Measurements from ENCODE around the gene SLC26A4. TPM values are rescaled to one million over a fixed set of nuclear protein-coding genes. Genes with fewer than 3 reads are reported as not detected.

The SLC26A4 gene
- total RNA-seq, 2 donors from 2014 or later: 0.42 TPM; not detected in 1

DNA sequence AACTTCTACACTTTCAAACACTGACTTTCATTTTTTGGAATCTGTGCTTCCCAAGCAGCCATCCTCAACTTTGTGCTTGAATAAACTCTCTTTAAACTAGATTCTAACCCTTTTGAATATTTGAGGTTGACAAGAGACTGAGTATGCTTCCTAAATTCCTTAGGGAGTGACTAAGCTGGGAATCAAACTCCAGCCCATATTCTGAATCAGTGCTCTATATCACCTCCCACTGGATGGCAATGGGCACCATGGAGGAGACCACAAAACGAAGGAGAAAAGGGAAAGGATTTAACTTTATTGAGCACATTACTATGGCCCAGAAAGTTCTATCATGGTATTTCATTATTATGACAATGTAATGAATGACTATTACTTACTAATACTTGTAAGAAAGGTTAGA, 17.2 kb upstream of the SLC26A4 start:
- Mint-ChIP-seq H3K4me3 (no peak overlapping the region), H3K27ac (no peak overlapping the region), H3K4me1 (no peaks in the 10 kb centered on the region), H3K27me3 (ENCODE audit: insufficient read depth) (peaks cover 3% of the 10 kb centered on the region), H3K36me3 (ENCODE audit: low read depth) (no peaks in the 10 kb centered on the region), H3K9me3 (peaks cover 2% of the 10 kb centered on the region)
- TF ChIP-seq, protein P1, sequence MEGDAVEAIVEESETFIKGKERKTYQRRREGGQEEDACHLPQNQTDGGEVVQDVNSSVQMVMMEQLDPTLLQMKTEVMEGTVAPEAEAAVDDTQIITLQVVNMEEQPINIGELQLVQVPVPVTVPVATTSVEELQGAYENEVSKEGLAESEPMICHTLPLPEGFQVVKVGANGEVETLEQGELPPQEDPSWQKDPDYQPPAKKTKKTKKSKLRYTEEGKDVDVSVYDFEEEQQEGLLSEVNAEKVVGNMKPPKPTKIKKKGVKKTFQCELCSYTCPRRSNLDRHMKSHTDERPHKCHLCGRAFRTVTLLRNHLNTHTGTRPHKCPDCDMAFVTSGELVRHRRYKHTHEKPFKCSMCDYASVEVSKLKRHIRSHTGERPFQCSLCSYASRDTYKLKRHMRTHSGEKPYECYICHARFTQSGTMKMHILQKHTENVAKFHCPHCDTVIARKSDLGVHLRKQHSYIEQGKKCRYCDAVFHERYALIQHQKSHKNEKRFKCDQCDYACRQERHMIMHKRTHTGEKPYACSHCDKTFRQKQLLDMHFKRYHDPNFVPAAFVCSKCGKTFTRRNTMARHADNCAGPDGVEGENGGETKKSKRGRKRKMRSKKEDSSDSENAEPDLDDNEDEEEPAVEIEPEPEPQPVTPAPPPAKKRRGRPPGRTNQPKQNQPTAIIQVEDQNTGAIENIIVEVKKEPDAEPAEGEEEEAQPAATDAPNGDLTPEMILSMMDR (conservative IDR thresholded peaks at IDR 0.05): peak; percentile 46
- Histone ChIP-seq H3K27ac (ENCODE audit: low read depth, low read length) (no peak overlapping the region), H3K36me3 (ENCODE audit: control insufficient read depth, insufficient read depth, low read length) (no peaks in the 10 kb centered on the region), H3K27me3 (ENCODE audit: control insufficient read depth, insufficient read depth, low read length, poor library complexity, severe bottlenecking) (no peaks in the 10 kb centered on the region), H3K9ac (ENCODE audit: extremely low read depth, low read length, poor library complexity, severe bottlenecking) (no peak overlapping the region), H3K4me3 (ENCODE audit: low read length) (no peak overlapping the region), H3K4me1 (ENCODE audit: control insufficient read depth, insufficient read depth, low read length) (no peaks in the 10 kb centered on the region), H3K9me3 (ENCODE audit: control insufficient read depth, low read length) (no peaks in the 10 kb centered on the region)
- WGBS, 2 experiments (ENCODE audit: insufficient coverage in 1 of 2, insufficient read length in 1 of 2): 27% methylated on average over 1 of the region's 1 CpG; no CpG with 5 or more reads in 1 of the 2 experiments
- DNase-seq: no peak

DNA sequence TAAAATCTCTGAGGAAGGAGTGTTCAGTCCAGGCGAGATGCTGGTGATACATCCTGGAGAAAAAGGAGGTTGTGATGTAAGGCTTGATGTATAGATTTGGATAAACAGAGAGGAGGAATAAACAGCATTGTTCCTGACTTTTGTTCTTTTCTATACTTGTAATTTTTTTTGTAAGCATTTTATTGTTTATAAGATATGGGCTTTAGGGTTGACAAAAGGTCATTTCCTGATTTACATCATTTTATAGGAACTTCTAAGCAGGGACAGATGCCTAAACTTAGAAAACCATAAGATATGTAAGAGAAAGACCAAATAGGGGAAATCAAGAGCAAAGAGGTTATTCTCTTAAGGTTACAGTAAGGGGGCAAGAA, 16.7 kb upstream of the SLC26A4 start:
- H3K27ac ChIP-seq (ENCODE audit: low read depth, low read length): no peak overlapping the region
- H3K27me3 ChIP-seq (ENCODE audit: control insufficient read depth, insufficient read depth, low read length, poor library complexity, severe bottlenecking): no peaks in the 10 kb centered on the region
- Mint-ChIP-seq H3K4me3 (no peak overlapping the region), H3K9me3 (peaks cover 2% of the 10 kb centered on the region), H3K27me3 (ENCODE audit: insufficient read depth) (peaks cover 3% of the 10 kb centered on the region), H3K36me3 (ENCODE audit: low read depth) (no peaks in the 10 kb centered on the region), H3K27ac (no peak overlapping the region), H3K4me1 (no peaks in the 10 kb centered on the region)
- TF ChIP-seq, protein P1 (conservative IDR thresholded peaks at IDR 0.05): no peak
- no peak for DNase-seq
- H3K4me3 ChIP-seq (ENCODE audit: low read length): no peak overlapping the region
- H3K4me1 ChIP-seq (ENCODE audit: control insufficient read depth, insufficient read depth, low read length): no peaks in the 10 kb centered on the region
- no peaks in the 10 kb centered on the region for H3K9me3 ChIP-seq (ENCODE audit: control insufficient read depth, low read length)
- no peaks in the 10 kb centered on the region for H3K36me3 ChIP-seq (ENCODE audit: control insufficient read depth, insufficient read depth, low read length)
- H3K9ac ChIP-seq (ENCODE audit: extremely low read depth, low read length, poor library complexity, severe bottlenecking): no peak overlapping the region
- 88% methylated on average over 1 of the region's 1 CpG; no CpG with 5 or more reads in 1 of the 2 experiments for WGBS, 2 experiments (ENCODE audit: insufficient coverage in 1 of 2, insufficient read length in 1 of 2)

DNA sequence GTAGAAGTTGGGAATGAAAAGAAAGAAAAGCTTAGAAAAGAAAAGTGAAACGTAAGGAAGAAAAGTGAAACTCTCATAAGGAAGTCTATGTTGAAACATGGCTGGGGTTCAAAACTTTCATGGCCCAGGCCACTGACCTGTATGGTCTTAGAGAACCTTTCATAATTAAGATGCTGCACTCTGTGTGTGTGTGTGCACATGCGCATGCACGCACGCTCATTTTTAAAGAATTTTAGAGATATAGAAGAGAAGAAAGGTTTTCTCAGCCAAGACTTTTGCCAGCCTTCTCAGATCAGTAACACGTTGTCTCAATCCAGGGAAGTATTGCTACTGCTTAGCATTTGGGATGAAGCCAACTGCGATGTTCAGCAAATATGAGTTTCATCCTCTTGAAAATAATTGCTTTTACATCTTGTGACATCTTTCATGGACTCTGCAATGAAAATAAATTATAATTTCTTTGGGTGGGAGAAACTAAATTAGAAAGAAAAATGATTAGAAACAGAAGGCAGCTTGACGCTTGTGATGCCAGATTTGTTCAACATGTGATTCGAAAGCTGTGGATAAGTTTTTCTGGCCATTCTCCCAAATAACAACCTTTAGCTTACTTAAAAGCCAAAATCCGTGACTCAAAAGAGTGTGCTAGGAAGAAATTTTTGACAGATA, 16.2 kb upstream of the SLC26A4 start:
- peaks cover 2% of the 10 kb centered on the region for H3K9me3 Mint-ChIP-seq
- Histone ChIP-seq H3K9me3 (ENCODE audit: control insufficient read depth, low read length) (no peaks in the 10 kb centered on the region), H3K4me1 (ENCODE audit: control insufficient read depth, insufficient read depth, low read length) (no peaks in the 10 kb centered on the region), H3K27ac (ENCODE audit: low read depth, low read length) (no peak overlapping the region), H3K27me3 (ENCODE audit: control insufficient read depth, insufficient read depth, low read length, poor library complexity, severe bottlenecking) (no peaks in the 10 kb centered on the region), H3K9ac (ENCODE audit: extremely low read depth, low read length, poor library complexity, severe bottlenecking) (no peak overlapping the region), H3K36me3 (ENCODE audit: control insufficient read depth, insufficient read depth, low read length) (no peaks in the 10 kb centered on the region), H3K4me3 (ENCODE audit: low read length) (no peak overlapping the region)
- H3K36me3 Mint-ChIP-seq (ENCODE audit: low read depth): no peaks in the 10 kb centered on the region
- no peak for DNase-seq
- no peak overlapping the region for H3K27ac Mint-ChIP-seq
- 87 to 96% methylated on average over 5 to 9 of the region's 9 CpGs for WGBS, 2 experiments (ENCODE audit: insufficient coverage in 1 of 2, insufficient read length in 1 of 2)
- H3K4me1 Mint-ChIP-seq: no peaks in the 10 kb centered on the region
- no peak overlapping the region for H3K4me3 Mint-ChIP-seq
- H3K27me3 Mint-ChIP-seq (ENCODE audit: insufficient read depth): peaks cover 6% of the 10 kb centered on the region
- TF ChIP-seq, protein P1 (conservative IDR thresholded peaks at IDR 0.05): no peak
